Measurements from ENCODE around the gene CXCL5. TPM values are rescaled to one million over a fixed set of nuclear protein-coding genes. Genes with fewer than 3 reads are reported as not detected.

CXCL5 gene
- total RNA-seq, 1 donor from 2014 or later, result not detected

GRCh38 chr4:74042681-74043080 is 44.2 kb upstream of the CXCL5 start:
- Histone ChIP-seq H3K9me3 (peaks cover 0 to 10% of the 10 kb centered on the region in 2 donors), H3K4me3 (no peak overlapping the region), H3K27ac (no peak overlapping the region), H3K36me3 (no peaks in the 10 kb centered on the region), H3K4me1 (peaks cover 0 to 3% of the 10 kb centered on the region in 2 donors), H3K27me3 (no peaks in the 10 kb centered on the region)
- DNase-seq (ENCODE audit: low spot score in 2 of 2), result no peak
- intact Hi-C loops (cut with DNase I), result no loop called here
- no peak for TF ChIP-seq CTCF (IDR thresholded peaks at IDR 0.05)

GRCh38 chr4:74041418-74041817 is 42.9 kb upstream of the CXCL5 start:
- Histone ChIP-seq H3K27ac (no peak overlapping the region), H3K4me1 (peaks cover 0 to 3% of the 10 kb centered on the region in 2 donors), H3K4me3 (no peak overlapping the region), H3K9me3 (no peaks in the 10 kb centered on the region), H3K27me3 (no peaks in the 10 kb centered on the region), H3K36me3 (no peaks in the 10 kb centered on the region)
- intact Hi-C loops (cut with DNase I), result no loop called here
- DNase-seq (ENCODE audit: low spot score in 2 of 2), result no peak
- TF ChIP-seq CTCF (IDR thresholded peaks at IDR 0.05), result no peak

- Histone ChIP-seq H3K4me3 (peak overlapping the region; percentile 78 to 83), H3K9me3 (no peaks in the 10 kb centered on the region), H3K4me1 (peaks cover 0 to 3% of the 10 kb centered on the region in 2 donors), H3K36me3 (no peaks in the 10 kb centered on the region), H3K27ac (no peak overlapping the region), H3K27me3 (no peaks in the 10 kb centered on the region)
- no peak for DNase-seq (ENCODE audit: low spot score in 2 of 2)
- TF ChIP-seq CTCF (IDR thresholded peaks at IDR 0.05), result no peak
- intact Hi-C loops (cut with DNase I), result loop anchor here (5.0 kb wide), 3 partner anchors 58 to 377 kb away; partner anchors contain the start of gene CXCL2
These were observed 40.9 kb upstream of the CXCL5 start for GRCh38 chr4:74039315-74039763.

- intact Hi-C loops (cut with DNase I), result loop anchor here (5.0 kb wide), 3 partner anchors 59 to 376 kb away; partner anchors contain the start of gene CXCL2
- Histone ChIP-seq H3K4me3 (peak within 1 kb of the TSS; percentile 78 to 83), H3K27ac (peak within 1 kb of the TSS; percentile 22 to 46), H3K4me1 (peaks cover 0 to 3% of the 10 kb centered on the region in 2 donors), H3K36me3 (no peaks in the 10 kb centered on the region), H3K27me3 (no peaks in the 10 kb centered on the region), H3K9me3 (no peaks in the 10 kb centered on the region)
- TF ChIP-seq CTCF (IDR thresholded peaks at IDR 0.05), result peak; percentile 18 to 41 (median 38)
- peak in 1 of 2 donors; percentile 86 for DNase-seq (ENCODE audit: low spot score in 2 of 2)
These were observed 40.2 kb upstream of the CXCL5 start, which contains the start of gene CXCL3 for GRCh38 chr4:74038425-74039314. Gene CXCL3 (minus strand): TSS chr4:74038689. CDS start chr4:74038611, 78 bp downstream.

GRCh38 chr4:74038086-74038424 is 39.6 kb upstream of the CXCL5 start:
- no peaks in the 10 kb centered on the region for H3K36me3 ChIP-seq
- no peak for TF ChIP-seq CTCF (IDR thresholded peaks at IDR 0.05)
- DNase-seq (ENCODE audit: low spot score in 2 of 2), result no peak
- H3K4me1 ChIP-seq, result peaks cover 0 to 3% of the 10 kb centered on the region in 2 donors
- no peaks in the 10 kb centered on the region for H3K9me3 ChIP-seq
- intact Hi-C loops (cut with DNase I), result loop anchor here (5.0 kb wide), 3 partner anchors 59 to 376 kb away; partner anchors contain the start of gene CXCL2
- no peaks in the 10 kb centered on the region for H3K27me3 ChIP-seq
- H3K4me3 ChIP-seq, result peak overlapping the region; percentile 78 to 83
- no peak overlapping the region for H3K27ac ChIP-seq

All from ascending aorta (tissue), 2 donors.